ENCODE data around the gene ITGA11.

The ITGA11 gene

GRCh38 chr15:68410466-68411342 lies 21.3 kb downstream of the ITGA11 start:
- H3K27ac ChIP-seq: no peak overlapping the region
- TF ChIP-seq CTCF (IDR thresholded peaks at IDR 0.05; ENCODE audit: low read depth, low read length, missing control alignments): no peak
- H3K27me3 ChIP-seq (replicated peaks): no peaks in the 10 kb centered on the region
- no peak for DNase-seq
- H3K36me3 ChIP-seq (replicated peaks): peaks cover 32% of the 10 kb centered on the region
- H3K4me3 ChIP-seq (ENCODE audit: low read depth, low read length): no peak overlapping the region
- in situ Hi-C loops (cut with HindIII; ENCODE audit: low pct_ligation_motif_present, low sequenced_read_pairs): no loop called here

DNA sequence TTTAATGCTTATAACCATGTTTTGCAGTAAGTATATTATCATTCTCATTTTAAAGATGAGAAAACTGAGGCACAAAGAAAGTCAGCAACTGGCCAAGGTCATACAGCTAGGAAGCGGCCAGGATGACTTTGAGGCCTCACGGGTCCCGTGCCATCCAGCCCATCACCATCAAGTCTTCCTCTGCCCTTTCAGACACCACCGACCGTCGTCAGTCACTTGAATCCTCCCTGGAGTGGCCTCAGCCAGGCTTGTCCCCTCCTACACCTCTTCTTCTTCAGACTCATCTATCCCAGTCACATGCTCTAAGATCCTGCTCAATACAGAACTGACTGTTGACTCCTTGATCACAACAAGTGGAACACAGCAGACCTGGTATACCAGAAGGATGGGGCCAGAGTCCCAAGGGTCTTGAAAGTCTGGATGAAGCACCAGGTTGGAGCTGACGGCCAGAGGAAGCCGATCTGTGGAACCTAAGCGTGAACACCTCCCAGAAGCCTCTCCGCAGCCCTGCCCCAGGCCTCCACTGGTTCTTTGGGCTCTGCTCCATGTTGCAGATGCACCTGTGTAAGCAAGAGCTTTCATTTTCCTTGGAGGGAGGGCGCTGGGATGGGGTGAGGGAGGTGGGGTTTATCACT lies 22.1 kb downstream of the ITGA11 start:
- Histone ChIP-seq H3K36me3 (replicated peaks) (peaks cover 30% of the 10 kb centered on the region), H3K27ac (no peak overlapping the region), H3K4me3 (ENCODE audit: low read depth, low read length) (no peak overlapping the region), H3K27me3 (replicated peaks) (no peaks in the 10 kb centered on the region)
- in situ Hi-C loops (cut with HindIII; ENCODE audit: low pct_ligation_motif_present, low sequenced_read_pairs): no loop called here
- DNase-seq: no peak
- no peak for TF ChIP-seq CTCF (IDR thresholded peaks at IDR 0.05; ENCODE audit: low read depth, low read length, missing control alignments)

GRCh38 chr15:68408971-68409370 lies 23.0 kb downstream of the ITGA11 start:
- no peaks in the 10 kb centered on the region for H3K27me3 ChIP-seq (replicated peaks)

GRCh38 chr15:68407886-68408881 lies 23.8 kb downstream of the ITGA11 start:
- no peak for TF ChIP-seq CTCF (IDR thresholded peaks at IDR 0.05; ENCODE audit: low read depth, low read length, missing control alignments)
- Histone ChIP-seq H3K27ac (no peak overlapping the region), H3K27me3 (replicated peaks) (no peaks in the 10 kb centered on the region), H3K4me3 (ENCODE audit: low read depth, low read length) (no peak overlapping the region), H3K36me3 (replicated peaks) (peaks cover 31% of the 10 kb centered on the region)
- no peak for DNase-seq
- in situ Hi-C loops (cut with HindIII; ENCODE audit: low pct_ligation_motif_present, low sequenced_read_pairs): no loop called here

More at GRCh38 chr15:68408971-68409370, 23.0 kb downstream of the ITGA11 start:
- Histone ChIP-seq H3K27ac (no peak overlapping the region), H3K36me3 (replicated peaks) (peaks cover 31% of the 10 kb centered on the region), H3K4me3 (ENCODE audit: low read depth, low read length) (no peak overlapping the region)
- DNase-seq: no peak
- in situ Hi-C loops (cut with HindIII; ENCODE audit: low pct_ligation_motif_present, low sequenced_read_pairs): no loop called here
- no peak for TF ChIP-seq CTCF (IDR thresholded peaks at IDR 0.05; ENCODE audit: low read depth, low read length, missing control alignments)

DNA sequence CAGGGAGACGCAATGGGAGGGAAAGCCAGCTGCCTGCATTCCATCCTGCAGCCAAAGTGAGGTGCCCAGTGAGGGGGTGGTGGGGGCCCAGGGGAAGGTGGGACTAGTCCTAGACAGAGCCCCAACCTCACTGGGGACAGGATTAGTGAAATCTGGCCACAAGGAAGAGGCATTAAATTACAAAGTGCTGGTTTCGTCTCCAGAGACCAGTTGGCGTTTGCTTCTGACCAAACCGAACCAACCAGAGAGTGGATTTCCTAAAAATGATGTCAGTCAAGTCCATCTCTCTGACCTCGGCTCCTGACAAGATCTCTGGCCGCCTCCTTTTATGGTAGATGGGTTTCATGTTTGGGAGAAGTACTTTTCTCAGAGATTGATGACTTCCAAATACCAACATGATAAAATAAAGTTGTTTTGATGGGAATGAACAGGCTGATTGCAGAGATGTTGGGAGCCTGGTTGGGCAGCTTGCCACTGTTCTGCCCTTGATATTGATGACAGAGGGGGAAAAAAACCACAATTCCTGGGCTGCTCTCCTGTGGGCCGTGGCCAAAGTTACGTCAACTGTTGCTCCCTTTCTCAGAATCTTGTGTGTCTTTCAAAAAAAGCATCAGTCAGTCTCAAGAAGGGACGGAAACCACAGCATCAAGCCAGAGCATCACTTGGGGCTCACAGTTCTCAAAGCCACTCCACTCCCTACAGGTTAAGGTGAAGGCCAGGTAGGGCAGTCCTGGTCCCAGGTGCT lies 24.6 kb downstream of the ITGA11 start:
- TF ChIP-seq CTCF (IDR thresholded peaks at IDR 0.05; ENCODE audit: low read depth, low read length, missing control alignments): no peak
- Histone ChIP-seq H3K36me3 (replicated peaks) (peaks cover 36% of the 10 kb centered on the region), H3K27me3 (replicated peaks) (no peaks in the 10 kb centered on the region), H3K4me3 (ENCODE audit: low read depth, low read length) (no peak overlapping the region), H3K27ac (no peak overlapping the region)
- DNase-seq: no peak
- in situ Hi-C loops (cut with HindIII; ENCODE audit: low pct_ligation_motif_present, low sequenced_read_pairs): no loop called here

Measured in brain microvascular endothelial cell (primary cell).